Cardiac fibroblast (primary cell): ENCODE data around the gene CHTF8.

Experiments used
- DNase-seq, 2 donors: peaks; one replicate each; pipeline versions ENCODE4 v3.0.0 to v3.0.0-alpha.2; 2010; ENCODE audit warnings: low read depth in 2 of 2
- H3K4me3 ChIP-seq, 2 donors: replicated peaks in 1 of 2; 1 replicate in 1 of 2; 2 replicates in 1 of 2; pipeline ENCODE4 v1.5.1; 2011; ENCODE audit warnings: low read depth in 2 of 2, low read length in 2 of 2, mild to moderate bottlenecking in 2 of 2, moderate library complexity in 1 of 2
- CTCF ChIP-seq: IDR thresholded peaks from one replicate; pipeline ENCODE4 v1.5.1; 2011; ENCODE audit warnings: low read depth, mild to moderate bottlenecking, low read length, inconsistent platforms

Gene CHTF8

GRCh38 chr16:69116906-69117305, 15.5 kb downstream of the CHTF8 start:
- no peak overlapping the region for H3K4me3 ChIP-seq
- TF ChIP-seq CTCF = no peak
- DNase-seq = no peak

- TF ChIP-seq CTCF = no peak
- no peak overlapping the region for H3K4me3 ChIP-seq
- DNase-seq = no peak
Observed at GRCh38 chr16:69116256-69116875, 16.0 kb downstream of the CHTF8 start.

- no peak for DNase-seq
- no peak for TF ChIP-seq CTCF
- H3K4me3 ChIP-seq = no peak overlapping the region
Observed at GRCh38 chr16:69115837-69116236, 16.6 kb downstream of the CHTF8 start.

- DNase-seq = no peak
- no peak overlapping the region for H3K4me3 ChIP-seq
- no peak for TF ChIP-seq CTCF
Observed at GRCh38 chr16:69115361-69115760, 17.0 kb downstream of the CHTF8 start.

- H3K4me3 ChIP-seq = no peak overlapping the region
- no peak for DNase-seq
- no peak for TF ChIP-seq CTCF
Observed at GRCh38 chr16:69114976-69115355, 17.4 kb downstream of the CHTF8 start.

GRCh38 chr16:69114346-69114975, 17.9 kb downstream of the CHTF8 start:
- DNase-seq = no peak
- no peak for TF ChIP-seq CTCF
- no peak overlapping the region for H3K4me3 ChIP-seq

GRCh38 chr16:69113216-69113615, 19.2 kb downstream of the CHTF8 start:
- TF ChIP-seq CTCF = no peak
- H3K4me3 ChIP-seq = no peak overlapping the region
- no peak for DNase-seq
